Liver (tissue), 3 donors: ENCODE measurements around the gene RGL4.

Experiments used
- CTCF ChIP-seq: fragments of 150-350 bp; IDR thresholded peaks from 2 replicates; pipeline ENCODE4 v1.5.1; 2017; ENCODE audit warnings: improper control_type of control experiment, low read depth, low read length; ENCODE audit not compliant: missing input control
- GABPA ChIP-seq, 2 donors: IDR thresholded peaks in 1 of 2; conservative IDR thresholded peaks in 1 of 2; 2 replicates each; pipeline ENCODE4 v1.6.1; 2016; ENCODE audit warnings: antibody characterized with exemption in 2 of 2, mild to moderate bottlenecking in 1 of 2, moderate library complexity in 1 of 2
- HNF4A ChIP-seq, 2 donors: conservative IDR thresholded peaks; 2 replicates each; pipeline ENCODE4 v1.6.1; 2016; ENCODE audit warnings: antibody characterized with exemption in 2 of 2, mild to moderate bottlenecking in 2 of 2
- RAD21 ChIP-seq, 2 donors: IDR thresholded peaks; 2 replicates each; pipeline ENCODE4 v1.6.1; 2016; ENCODE audit warnings: antibody characterized with exemption in 2 of 2, mild to moderate bottlenecking in 2 of 2
- RXRA ChIP-seq, 2 donors: IDR thresholded peaks; 2 replicates each; pipeline ENCODE4 v1.6.1; 2017 to 2018; ENCODE audit warnings: antibody characterized with exemption in 2 of 2, mild to moderate bottlenecking in 1 of 2
- SP1 ChIP-seq: IDR thresholded peaks from 2 replicates; pipeline ENCODE4 v1.6.1; 2018; ENCODE audit warnings: antibody characterized with exemption, mild to moderate bottlenecking
- TAF1 ChIP-seq: conservative IDR thresholded peaks from 2 replicates; pipeline ENCODE4 v1.6.1; 2016; ENCODE audit warnings: antibody characterized with exemption, mild to moderate bottlenecking
- YY1 ChIP-seq: IDR thresholded peaks from 2 replicates; pipeline ENCODE4 v1.6.1; 2016; ENCODE audit warnings: antibody characterized with exemption, mild to moderate bottlenecking
- TF ChIP-seq, protein P1 (sequence below): IDR thresholded peaks from 2 replicates; pipeline ENCODE4 v1.6.1; 2016; ENCODE audit warnings: antibody characterized with exemption, mild to moderate bottlenecking
- TF ChIP-seq, protein P2 (sequence below): IDR thresholded peaks from 2 replicates; pipeline ENCODE4 v1.6.1; 2016; ENCODE audit warnings: antibody characterized with exemption
- TF ChIP-seq, protein P3 (sequence below): IDR thresholded peaks from 2 replicates; pipeline ENCODE4 v1.6.1; 2016; ENCODE audit warnings: antibody characterized with exemption
- donor health status: healthy.
- donor health status: healthy.

- TF ChIP-seq GABPA (IDR thresholded peaks at IDR 0.05 in 1 of 2, conservative IDR thresholded peaks at IDR 0.05 in 1 of 2): no peak
- TF ChIP-seq CTCF: no peak
- TF ChIP-seq TAF1: no peak
- TF ChIP-seq, protein P1, sequence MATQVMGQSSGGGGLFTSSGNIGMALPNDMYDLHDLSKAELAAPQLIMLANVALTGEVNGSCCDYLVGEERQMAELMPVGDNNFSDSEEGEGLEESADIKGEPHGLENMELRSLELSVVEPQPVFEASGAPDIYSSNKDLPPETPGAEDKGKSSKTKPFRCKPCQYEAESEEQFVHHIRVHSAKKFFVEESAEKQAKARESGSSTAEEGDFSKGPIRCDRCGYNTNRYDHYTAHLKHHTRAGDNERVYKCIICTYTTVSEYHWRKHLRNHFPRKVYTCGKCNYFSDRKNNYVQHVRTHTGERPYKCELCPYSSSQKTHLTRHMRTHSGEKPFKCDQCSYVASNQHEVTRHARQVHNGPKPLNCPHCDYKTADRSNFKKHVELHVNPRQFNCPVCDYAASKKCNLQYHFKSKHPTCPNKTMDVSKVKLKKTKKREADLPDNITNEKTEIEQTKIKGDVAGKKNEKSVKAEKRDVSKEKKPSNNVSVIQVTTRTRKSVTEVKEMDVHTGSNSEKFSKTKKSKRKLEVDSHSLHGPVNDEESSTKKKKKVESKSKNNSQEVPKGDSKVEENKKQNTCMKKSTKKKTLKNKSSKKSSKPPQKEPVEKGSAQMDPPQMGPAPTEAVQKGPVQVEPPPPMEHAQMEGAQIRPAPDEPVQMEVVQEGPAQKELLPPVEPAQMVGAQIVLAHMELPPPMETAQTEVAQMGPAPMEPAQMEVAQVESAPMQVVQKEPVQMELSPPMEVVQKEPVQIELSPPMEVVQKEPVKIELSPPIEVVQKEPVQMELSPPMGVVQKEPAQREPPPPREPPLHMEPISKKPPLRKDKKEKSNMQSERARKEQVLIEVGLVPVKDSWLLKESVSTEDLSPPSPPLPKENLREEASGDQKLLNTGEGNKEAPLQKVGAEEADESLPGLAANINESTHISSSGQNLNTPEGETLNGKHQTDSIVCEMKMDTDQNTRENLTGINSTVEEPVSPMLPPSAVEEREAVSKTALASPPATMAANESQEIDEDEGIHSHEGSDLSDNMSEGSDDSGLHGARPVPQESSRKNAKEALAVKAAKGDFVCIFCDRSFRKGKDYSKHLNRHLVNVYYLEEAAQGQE: no peak
- no peak for TF ChIP-seq RAD21 (IDR thresholded peaks at IDR 0.05)
- TF ChIP-seq YY1: no peak
- TF ChIP-seq RXRA (IDR thresholded peaks at IDR 0.05): no peak
- TF ChIP-seq HNF4A (conservative IDR thresholded peaks at IDR 0.05): no peak
- TF ChIP-seq, protein P2, sequence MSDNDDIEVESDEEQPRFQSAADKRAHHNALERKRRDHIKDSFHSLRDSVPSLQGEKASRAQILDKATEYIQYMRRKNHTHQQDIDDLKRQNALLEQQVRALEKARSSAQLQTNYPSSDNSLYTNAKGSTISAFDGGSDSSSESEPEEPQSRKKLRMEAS: no peak
- TF ChIP-seq SP1: no peak
- TF ChIP-seq, protein P3, sequence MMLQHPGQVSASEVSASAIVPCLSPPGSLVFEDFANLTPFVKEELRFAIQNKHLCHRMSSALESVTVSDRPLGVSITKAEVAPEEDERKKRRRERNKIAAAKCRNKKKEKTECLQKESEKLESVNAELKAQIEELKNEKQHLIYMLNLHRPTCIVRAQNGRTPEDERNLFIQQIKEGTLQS: no peak
Observed at GRCh38 chr22:23696326-23696851, 5.6 kb downstream of the RGL4 start.
